ENCODE measurements around the gene RAB8A. TPM values are rescaled to one million over a fixed set of nuclear protein-coding genes. Genes with fewer than 3 reads are reported as not detected.

The RAB8A gene
- total and polyA plus RNA-seq, 2 of the 8 experiments (the other 6 are each of a cell fraction or from before 2014, with no cell fraction given): 65.8 to 97.0 TPM

- Histone ChIP-seq H3K9me3 (ENCODE audit: insufficient read depth in 2 of 2, low read depth in 1 of 2, low read length in 1 of 2) (no peaks in the 10 kb centered on the region), H2AK5ac (ENCODE audit: low read depth, low read length) (no peak overlapping the region), H3K18ac (ENCODE audit: extremely low read depth, low read length) (no peak overlapping the region), H3K56ac (replicated peaks; ENCODE audit: insufficient read length, low read depth, low read length) (no peak overlapping the region), H2BK5ac (ENCODE audit: low read depth, low read length) (no peak overlapping the region), H3K14ac (ENCODE audit: insufficient read length) (no peak overlapping the region), H3K23me2 (ENCODE audit: low read depth, low read length) (peaks cover 10% of the 10 kb centered on the region; the same call in 1 of the 2 replicates), H2BK15ac (ENCODE audit: low read length) (no peak overlapping the region), H2BK12ac (ENCODE audit: low read depth, low read length) (no peak overlapping the region), H4K91ac (replicated peaks; ENCODE audit: insufficient read length, low read length) (no peak overlapping the region), H3K79me1 (ENCODE audit: low read depth, low read length) (no peaks in the 10 kb centered on the region), H3K9ac (replicated peaks in 1 of 4; ENCODE audit: extremely low read depth in 1 of 4, low read depth in 3 of 4, low read length in 3 of 4) (no peak overlapping the region), H4K20me1 (replicated peaks in 1 of 2; ENCODE audit: control insufficient read depth in 1 of 2, insufficient read depth in 2 of 2, low read length in 2 of 2) (peaks cover 2 to 10% of the 10 kb centered on the region in 2 experiments), H2BK120ac (replicated peaks; ENCODE audit: low read depth, low read length) (no peak overlapping the region), H3K79me2 (ENCODE audit: control insufficient read depth in 1 of 2, insufficient read depth in 2 of 2, low read length in 2 of 2) (no peaks in the 10 kb centered on the region), H3K23ac (ENCODE audit: insufficient read length) (no peak overlapping the region), H4K5ac (ENCODE audit: insufficient read length, low read depth, low read length) (no peak overlapping the region), H3K4me1 (replicated peaks in 1 of 4; ENCODE audit: control insufficient read depth in 3 of 4, insufficient read depth in 4 of 4, low read length in 3 of 4) (peaks cover 0 to 6% (median 0%) of the 10 kb centered on the region in 4 experiments; a peak in 1 of 7 replicates), H2AFZ (ENCODE audit: low read length) (no peak overlapping the region), H3K27me3 (replicated peaks in 1 of 4; ENCODE audit: control insufficient read depth in 3 of 4, extremely low read depth in 1 of 4, insufficient read depth in 3 of 4, low read length in 3 of 4) (no peaks in the 10 kb centered on the region), H4K8ac (ENCODE audit: extremely low read depth, insufficient read depth, low read length) (no peak overlapping the region), H3K4ac (replicated peaks; ENCODE audit: insufficient read length, low read depth, low read length) (no peak overlapping the region), H2BK20ac (ENCODE audit: low read length) (no peak overlapping the region), H3K4me2 (ENCODE audit: insufficient read depth in 1 of 2, low read depth in 2 of 2, low read length in 2 of 2) (no peak overlapping the region), H3K36me3 (ENCODE audit: control insufficient read depth in 2 of 4, insufficient read depth in 4 of 4, low read length in 3 of 4) (peaks cover 13 to 45% (median 33%) of the 10 kb centered on the region in 4 experiments; a peak in 7 of 8 replicates), H3K4me3 (ENCODE audit: extremely low read depth in 1 of 4, insufficient read depth in 2 of 4, low read depth in 3 of 4, low read length in 4 of 4) (no peak overlapping the region), H3K27ac (ENCODE audit: low read depth, low read length) (no peak overlapping the region)
- FAIRE-seq (no peak), DNase-seq (ENCODE audit: low read depth in 1 of 2, low spot score in 2 of 2) (no peak)
- POLR2A ChIA-PET (ENCODE audit: partially characterized antibody): interaction anchor here (0.9 to 2.9 kb wide), 6 partner anchors 8 to 58 kb away, joined by 3 to 18 read pairs (median 3); partner anchors contain the start of genes FAM32A, HSH2D and TPM4
- CTCF ChIA-PET (ENCODE audit: partially characterized antibody): interaction anchor here (1.2 to 1.8 kb wide), 3 partner anchors 10 to 52 kb away, joined by 3 to 8 read pairs (median 4); partner anchors contain the start of genes FAM32A and HSH2D
- WGBS, 2 experiments (ENCODE audit: extremely low coverage in 1 of 2, insufficient coverage in 1 of 2, insufficient read length in 1 of 2, insufficient replicate concordance in 2 of 2, low coverage in 1 of 2, low lambda C conversion rate in 2 of 2, missing lambda C conversion rate in 1 of 2): 87% methylated on average over 4 of the region's 4 CpGs; no CpG with 5 or more reads in 1 of the 2 experiments
- no peak for TF ChIP-seq POLR2AphosphoS5 (IDR thresholded peaks at IDR 0.05; ENCODE audit: low read depth, low read length)
- no peak for TF ChIP-seq TBP (IDR thresholded peaks at IDR 0.05; ENCODE audit: low read depth, low read length)
- TF ChIP-seq SP1 (IDR thresholded peaks at IDR 0.05; ENCODE audit: low read depth, low read length): no peak
- no peak for TF ChIP-seq RNF2 (IDR thresholded peaks at IDR 0.05; ENCODE audit: borderline replicate concordance, low read depth, low read length, missing control alignments, poor library complexity, severe bottlenecking)
- TF ChIP-seq CHD2 (IDR thresholded peaks at IDR 0.05; ENCODE audit: low read length): no peak
- no peak for TF ChIP-seq SAP30 (IDR thresholded peaks at IDR 0.05; ENCODE audit: insufficient read depth, insufficient replicate concordance, low read length)
- no peak for TF ChIP-seq JUND (IDR thresholded peaks at IDR 0.05; ENCODE audit: low read length)
- no peak for TF ChIP-seq YY1 (IDR thresholded peaks at IDR 0.05; ENCODE audit: low read depth, low read length)
- no peak for TF ChIP-seq FOSL1 (IDR thresholded peaks at IDR 0.05; ENCODE audit: insufficient read depth, low read depth, low read length)
- TF ChIP-seq HDAC2 (IDR thresholded peaks at IDR 0.05; ENCODE audit: borderline replicate concordance in 1 of 2, low read depth in 2 of 2, low read length in 2 of 2): no peak
These were observed 22.1 kb downstream of the RAB8A start for GRCh38 chr19:16133818-16134217.

Measured in H1 (cell line).